COLO829 (cell line): ENCODE results near the gene LRRIQ4.

Experiments
- DNase-seq: peaks from one replicate; pipeline ENCODE4 v3.0.0; 2012; ENCODE audit warnings: low spot score

Gene LRRIQ4

DNA sequence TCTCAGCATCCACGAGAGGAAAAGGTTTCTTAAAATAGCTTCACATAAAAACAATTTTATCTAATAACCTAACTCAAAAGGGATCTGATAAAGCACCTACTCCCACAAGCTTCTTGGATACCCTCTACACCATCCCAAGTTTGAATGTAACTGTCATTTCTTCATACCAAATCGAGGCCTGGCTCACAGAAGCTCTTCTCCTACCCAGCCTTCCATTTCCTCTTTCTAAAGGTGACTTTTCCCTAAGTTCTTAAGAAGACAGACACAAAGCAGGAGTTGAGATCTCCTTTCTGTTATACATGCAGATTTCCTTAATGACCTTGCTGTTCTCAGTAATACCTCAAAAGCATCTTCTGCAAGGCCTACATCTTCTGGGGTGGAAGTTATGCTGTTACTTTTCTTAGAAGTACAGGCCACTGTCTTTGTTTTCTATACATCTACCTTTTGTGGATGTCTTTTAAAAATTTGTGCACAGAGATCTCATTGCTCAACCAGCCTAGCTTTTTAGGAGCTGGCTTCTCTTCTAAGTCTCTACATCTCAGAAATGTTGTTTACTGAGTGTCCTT lies 3.4 kb upstream of the LRRIQ4 start:
- DNase-seq: no peak

DNA sequence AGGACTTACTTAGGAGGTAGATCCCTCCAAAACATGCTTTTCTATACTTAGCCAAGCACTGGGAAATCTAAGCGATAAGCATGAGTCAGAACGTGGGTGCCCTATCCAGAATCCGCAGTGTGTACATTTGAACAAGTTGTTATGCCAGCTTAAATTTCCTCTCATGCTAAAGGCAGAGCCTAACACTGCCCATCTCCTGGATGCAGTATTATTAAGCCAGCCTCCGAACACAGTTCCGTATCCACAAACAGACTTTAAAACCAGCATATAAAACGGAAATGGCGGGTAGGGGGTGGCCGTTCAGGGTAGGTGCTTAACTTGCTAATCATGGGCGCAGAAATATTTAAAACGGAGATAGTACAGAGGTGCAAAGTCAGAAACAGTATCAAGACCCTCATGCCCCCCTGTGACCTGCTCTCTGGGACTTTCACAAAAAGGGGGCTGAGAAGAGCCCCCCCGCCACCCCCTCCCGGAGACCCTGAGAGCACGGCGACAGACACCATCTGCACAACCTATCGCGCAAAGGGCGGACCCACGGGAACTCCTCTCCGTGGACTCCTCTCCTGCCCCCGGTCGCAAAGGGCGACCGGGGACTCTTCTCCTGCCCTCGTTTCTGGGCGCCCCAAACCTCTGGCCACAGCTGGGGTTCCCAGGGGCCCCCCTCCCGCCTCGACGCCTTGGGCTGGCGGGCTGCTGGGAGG lies 889 bp upstream of the LRRIQ4 start:
- peak; percentile 30 for DNase-seq

DNA sequence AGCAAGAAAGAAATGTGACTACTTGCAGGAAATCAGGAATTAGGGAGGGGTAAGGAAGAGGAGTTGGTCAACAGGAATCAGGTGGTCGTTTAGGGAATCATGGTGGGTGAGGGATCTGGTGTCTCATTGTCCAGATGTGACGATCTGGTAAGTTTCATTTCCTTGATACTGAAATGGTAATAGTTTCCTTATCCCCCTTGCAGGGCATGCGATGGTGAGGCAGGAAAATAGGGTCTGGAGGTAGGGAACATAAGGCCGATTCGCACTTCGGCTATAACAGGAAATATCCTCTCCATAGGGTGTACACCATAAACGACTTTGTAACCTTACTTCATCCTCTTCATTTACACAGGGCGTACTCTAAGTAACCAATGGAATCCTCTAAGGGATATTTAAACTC lies 608 bp downstream of the LRRIQ4 start:
- DNase-seq: no peak

DNA sequence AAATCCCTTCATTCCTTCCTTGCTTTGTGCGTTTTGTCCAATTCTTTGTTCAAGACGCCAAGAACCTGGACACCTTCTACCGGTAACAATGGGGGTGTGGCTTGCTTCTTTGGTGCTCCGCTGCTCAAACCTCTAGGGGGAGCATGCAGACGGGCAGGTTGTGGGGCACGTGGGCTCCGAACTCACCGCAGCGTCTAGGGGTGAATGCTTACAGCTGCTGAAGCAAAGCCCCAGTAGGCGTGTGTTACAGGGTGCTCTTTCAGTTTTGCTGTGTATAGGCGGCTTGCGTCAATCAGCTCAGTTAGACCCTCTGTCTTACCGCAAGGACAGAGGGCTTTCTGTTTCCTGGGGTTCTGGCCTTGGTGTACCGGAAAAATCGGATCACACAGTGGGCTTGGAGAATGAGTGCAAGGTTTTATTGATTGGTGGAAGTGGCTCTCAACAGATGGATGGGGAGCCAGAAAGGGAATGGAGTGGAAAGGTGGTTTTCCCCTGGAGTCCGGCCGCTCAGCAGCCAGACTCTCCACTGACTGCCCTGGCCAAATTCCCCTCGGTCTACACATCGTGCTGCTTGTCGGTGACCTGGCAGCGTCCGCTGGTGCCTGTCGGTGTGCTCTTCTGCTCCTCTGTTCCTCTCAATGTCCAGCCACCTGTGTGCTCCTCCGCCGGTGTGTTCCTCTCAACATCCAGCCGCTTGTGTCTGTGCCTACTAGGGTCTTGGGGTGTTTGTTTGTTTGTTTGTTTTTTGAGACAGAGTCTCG lies 1.3 kb downstream of the LRRIQ4 start:
- no peak for DNase-seq

DNA sequence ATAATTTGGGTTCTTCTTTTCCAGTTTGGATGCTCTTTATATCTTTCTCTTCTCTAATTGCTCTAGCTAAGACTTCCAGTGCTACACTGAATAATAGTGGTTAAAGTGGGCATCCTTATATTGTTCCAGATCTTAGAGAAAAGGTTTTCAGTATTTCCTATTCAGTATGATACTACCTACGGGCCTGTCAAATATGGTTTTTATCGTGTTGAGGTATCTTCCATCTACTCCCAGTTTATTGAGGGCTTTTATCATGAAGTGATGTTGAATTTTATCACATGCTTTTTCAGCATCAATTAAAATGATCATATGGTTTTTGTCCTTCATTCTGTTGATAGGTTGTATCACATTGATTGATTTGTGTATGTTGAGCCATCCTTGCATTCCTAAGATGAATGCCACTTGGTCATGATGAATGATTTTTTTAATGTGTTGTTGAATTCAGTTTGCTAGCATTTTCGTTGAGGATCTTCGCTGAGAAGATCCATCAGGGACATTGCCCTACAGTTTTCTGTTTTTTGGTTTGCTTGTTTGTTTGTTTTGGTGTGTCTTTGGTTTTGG lies 3.0 kb downstream of the LRRIQ4 start:
- DNase-seq: no peak

GRCh38 chr3:169818316-169818715 lies 5.6 kb downstream of the LRRIQ4 start:
- DNase-seq: no peak

DNA sequence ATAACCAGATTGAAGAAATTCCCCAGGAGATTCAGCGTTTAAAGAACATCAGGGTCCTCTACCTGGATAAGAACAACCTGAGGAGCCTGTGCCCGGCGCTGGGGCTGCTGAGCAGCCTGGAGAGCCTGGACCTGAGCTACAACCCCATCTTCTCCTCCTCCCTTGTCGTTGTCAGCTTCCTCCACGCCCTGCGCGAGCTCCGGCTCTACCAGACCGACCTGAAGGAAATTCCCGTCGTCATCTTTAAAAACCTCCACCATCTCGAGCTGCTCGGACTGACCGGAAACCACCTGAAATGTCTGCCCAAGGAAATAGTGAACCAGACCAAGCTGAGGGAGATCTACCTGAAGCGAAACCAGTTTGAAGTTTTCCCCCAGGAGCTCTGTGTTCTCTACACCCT lies 9.4 kb downstream of the LRRIQ4 start:
- DNase-seq: no peak

DNA sequence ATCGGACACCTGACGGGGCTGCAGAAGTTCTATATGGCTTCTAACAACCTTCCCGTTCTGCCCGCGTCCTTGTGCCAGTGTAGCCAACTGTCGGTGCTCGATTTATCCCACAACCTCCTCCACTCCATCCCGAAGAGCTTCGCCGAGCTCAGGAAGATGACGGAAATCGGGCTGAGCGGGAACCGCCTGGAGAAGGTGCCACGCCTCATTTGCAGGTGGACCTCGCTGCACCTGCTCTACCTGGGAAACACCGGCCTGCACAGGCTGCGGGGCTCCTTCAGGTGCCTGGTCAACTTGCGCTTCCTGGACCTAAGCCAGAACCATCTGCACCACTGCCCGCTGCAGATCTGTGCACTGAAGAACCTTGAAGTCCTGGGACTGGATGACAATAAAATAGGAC lies 9.9 kb downstream of the LRRIQ4 start:
- no peak for DNase-seq

DNA sequence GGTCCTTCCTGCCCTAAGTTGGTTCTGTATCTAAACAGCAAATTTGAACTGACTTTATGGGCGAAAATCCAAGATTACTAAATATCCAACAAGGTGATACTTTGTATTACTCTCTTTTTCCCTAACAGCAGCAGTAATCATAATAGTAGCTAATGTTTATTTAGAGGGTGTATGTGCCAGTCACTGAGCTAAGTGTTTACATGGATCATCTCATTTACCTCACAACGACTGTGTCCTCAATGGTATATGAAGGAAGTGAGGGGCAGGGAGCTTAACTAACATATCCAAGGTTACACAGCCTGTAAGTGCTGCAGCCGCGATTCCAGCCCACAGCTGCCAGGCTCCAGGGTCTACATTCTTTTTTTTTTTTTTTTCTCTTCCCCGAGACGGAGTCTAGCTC lies 10.3 kb downstream of the LRRIQ4 start:
- no peak for DNase-seq

DNA sequence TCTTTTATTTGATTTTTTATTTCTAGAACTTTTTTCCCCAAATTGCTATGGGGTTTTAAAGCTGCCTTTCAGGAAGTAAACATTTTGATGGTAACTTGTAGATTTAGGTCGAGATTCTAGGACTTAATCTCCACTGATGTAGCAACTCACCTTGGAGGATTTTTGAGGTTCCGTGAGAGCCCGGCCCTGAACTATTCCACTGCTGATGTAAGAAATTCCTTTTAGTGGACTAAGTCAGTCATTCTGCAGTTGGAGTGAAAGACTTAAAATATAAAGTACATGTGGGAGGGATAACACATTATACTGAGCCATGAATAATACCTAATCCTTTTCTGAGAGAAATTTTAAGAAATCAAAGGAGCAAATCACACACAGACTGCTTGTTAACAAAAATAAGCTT lies 12.6 kb downstream of the LRRIQ4 start:
- DNase-seq: no peak

GRCh38 chr3:169827712-169828111 lies 15.0 kb downstream of the LRRIQ4 start:
- DNase-seq: no peak

DNA sequence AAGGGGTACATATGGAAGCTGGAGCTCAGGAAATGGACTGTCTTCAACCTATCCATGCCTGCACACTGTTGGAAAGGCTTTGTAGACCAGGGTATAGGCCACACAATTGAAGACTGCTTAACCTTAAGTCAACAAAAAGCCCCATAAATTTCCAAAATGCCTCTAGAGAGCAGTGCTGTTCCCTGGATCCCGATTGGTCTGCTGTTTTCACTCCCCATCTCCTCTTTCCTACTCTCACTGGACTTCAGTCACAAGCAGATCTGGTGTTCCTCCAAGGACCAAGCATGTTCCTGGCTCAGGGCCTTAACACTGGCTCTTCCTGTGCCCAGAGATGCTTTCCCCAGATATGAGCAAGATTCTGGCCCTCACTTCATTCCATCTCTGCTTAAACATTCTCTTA lies 22.9 kb downstream of the LRRIQ4 start:
- no peak for DNase-seq

GRCh38 chr3:169836078-169836941 lies 23.6 kb downstream of the LRRIQ4 start:
- no peak for DNase-seq

GRCh38 chr3:169836942-169837275 lies 24.2 kb downstream of the LRRIQ4 start:
- DNase-seq: no peak

DNA sequence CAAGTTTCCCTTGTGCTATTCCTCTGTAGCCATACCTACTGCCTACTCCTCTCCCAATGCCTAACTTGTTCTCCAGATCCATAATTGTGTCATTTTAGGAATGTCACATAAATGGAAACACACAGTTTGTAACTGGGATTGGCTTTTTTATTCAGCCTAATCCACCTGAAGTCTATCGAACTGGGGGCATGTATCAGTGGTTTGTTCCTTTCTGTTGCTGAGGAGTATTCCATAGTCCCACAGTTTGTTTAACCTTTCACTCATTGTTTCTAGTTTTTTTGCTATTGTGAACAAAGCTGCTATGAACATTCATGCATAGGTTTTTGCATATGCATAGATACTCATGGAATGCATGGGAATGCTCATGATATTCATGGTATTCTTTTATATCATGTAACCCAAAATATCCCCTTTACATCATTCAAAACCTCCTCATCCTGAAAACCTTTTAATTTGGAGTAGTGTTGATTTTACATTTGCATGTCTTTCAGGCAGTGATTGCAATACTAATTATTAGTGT lies 25.9 kb downstream of the LRRIQ4 start:
- DNase-seq: no peak

- DNase-seq: no peak
These were observed 28.5 kb downstream of the LRRIQ4 start for GRCh38 chr3:169841171-169841570.

- DNase-seq: no peak
These were observed 30.3 kb downstream of the LRRIQ4 start for GRCh38 chr3:169842960-169843359.

GRCh38 chr3:169846458-169847193 lies 34.0 kb downstream of the LRRIQ4 start:
- DNase-seq: no peak

DNA sequence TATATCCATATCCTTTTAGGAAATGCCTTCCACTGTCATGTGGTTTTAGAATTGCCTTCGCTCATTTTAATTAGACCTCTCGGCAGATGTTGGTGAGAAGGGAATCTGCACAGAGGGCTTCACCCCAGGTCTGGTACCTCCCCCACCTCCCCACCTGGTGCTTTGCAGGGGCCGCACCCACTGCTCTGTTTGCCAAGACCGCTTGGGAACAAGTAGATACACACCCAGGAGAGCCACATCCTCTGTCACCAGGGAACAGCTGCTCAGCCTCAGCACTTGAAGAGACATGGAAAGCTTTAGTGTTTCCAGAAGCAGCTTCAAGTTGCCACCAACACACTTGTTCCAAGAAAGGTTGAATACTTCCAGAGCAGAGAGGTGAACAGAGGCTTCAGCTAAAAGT lies 35.2 kb downstream of the LRRIQ4 start:
- no peak for DNase-seq

DNA sequence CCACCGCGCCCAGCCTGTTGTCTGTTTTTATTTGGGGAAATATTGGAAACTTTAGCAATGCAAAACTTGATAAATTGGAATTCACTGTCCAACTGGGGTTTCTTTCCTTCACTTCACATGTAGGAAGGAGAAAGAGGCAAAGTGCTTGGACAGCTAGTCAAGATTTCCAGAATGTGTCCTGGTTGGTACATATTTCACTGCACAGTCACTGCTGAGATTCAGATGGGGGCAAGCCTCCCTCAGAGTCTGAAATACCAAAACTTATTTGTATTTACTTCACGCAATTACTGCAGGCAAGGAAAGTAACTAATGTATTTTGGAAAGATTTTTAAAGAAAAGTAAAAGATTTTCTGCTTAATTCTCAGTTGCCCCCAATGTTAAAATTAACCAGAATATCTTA lies 36.1 kb downstream of the LRRIQ4 start:
- no peak for DNase-seq

- no peak for DNase-seq
These were observed 37.9 kb downstream of the LRRIQ4 start for GRCh38 chr3:169850618-169851017.
